ENCODE measurements around the gene GPR62.

The GPR62 gene

GRCh38 chr3:51942603-51943450 lies 12.4 kb upstream of the GPR62 start:
- H3K4me3 ChIP-seq (ENCODE audit: low read depth, low read length): peak overlapping the region; percentile 55
- no peak for TF ChIP-seq CTCF (IDR thresholded peaks at IDR 0.05; ENCODE audit: low read depth, low read length)
- H3K27me3 ChIP-seq (ENCODE audit: insufficient read depth, low read depth, severe bottlenecking): no peaks in the 10 kb centered on the region
- DNase-seq: peak; percentile 66
- no peaks in the 10 kb centered on the region for H3K9me3 ChIP-seq (ENCODE audit: severe bottlenecking)
- H3K27ac ChIP-seq: peak overlapping the region; percentile 88
- H3K36me3 ChIP-seq: peaks cover 16% of the 10 kb centered on the region

- Histone ChIP-seq H3K9me3 (ENCODE audit: severe bottlenecking) (no peaks in the 10 kb centered on the region), H3K36me3 (peaks cover 9% of the 10 kb centered on the region), H3K4me3 (ENCODE audit: low read depth, low read length) (no peak overlapping the region), H3K27me3 (ENCODE audit: insufficient read depth, low read depth, severe bottlenecking) (no peaks in the 10 kb centered on the region), H3K27ac (peak overlapping the region; percentile 88; the same call in 1 of the 2 replicates)
- no peak for DNase-seq
- TF ChIP-seq CTCF (IDR thresholded peaks at IDR 0.05; ENCODE audit: low read depth, low read length): no peak
These were observed 11.5 kb upstream of the GPR62 start for GRCh38 chr3:51943451-51944391.

GRCh38 chr3:51944451-51945021 lies 10.6 kb upstream of the GPR62 start:
- DNase-seq: no peak
- H3K9me3 ChIP-seq (ENCODE audit: severe bottlenecking): no peaks in the 10 kb centered on the region
- H3K27ac ChIP-seq: no peak overlapping the region
- no peak overlapping the region for H3K4me3 ChIP-seq (ENCODE audit: low read depth, low read length)
- H3K27me3 ChIP-seq (ENCODE audit: insufficient read depth, low read depth, severe bottlenecking): no peaks in the 10 kb centered on the region
- H3K36me3 ChIP-seq: peaks cover 1% of the 10 kb centered on the region
- TF ChIP-seq CTCF (IDR thresholded peaks at IDR 0.05; ENCODE audit: low read depth, low read length): no peak

- no peaks in the 10 kb centered on the region for H3K9me3 ChIP-seq (ENCODE audit: severe bottlenecking)
- no peak for TF ChIP-seq CTCF (IDR thresholded peaks at IDR 0.05; ENCODE audit: low read depth, low read length)
- no peaks in the 10 kb centered on the region for H3K27me3 ChIP-seq (ENCODE audit: insufficient read depth, low read depth, severe bottlenecking)
- no peak overlapping the region for H3K27ac ChIP-seq
- H3K4me3 ChIP-seq (ENCODE audit: low read depth, low read length): no peak overlapping the region
- DNase-seq: no peak
- H3K36me3 ChIP-seq: no peaks in the 10 kb centered on the region
These were observed 9.9 kb upstream of the GPR62 start for GRCh38 chr3:51945031-51945840.
